ENCODE results near the gene SMTN. TPM values are rescaled to one million over a fixed set of nuclear protein-coding genes. Genes with fewer than 3 reads are reported as not detected.

Gene SMTN
- total and polyA plus RNA-seq, 3 experiments from 2014 or later: 0.98 to 14.7 (median 13.2) TPM

- H3K9me3 Mint-ChIP-seq: no peaks in the 10 kb centered on the region
- CTCF ChIA-PET: interaction anchor here (1.4 kb wide), 1 partner anchor 14 kb away, joined by 3 read pairs; the partner anchor contains the start of gene SELENOM
- no peaks in the 10 kb centered on the region for H3K4me1 ChIP-seq (ENCODE audit: insufficient read depth, low read length)
- H3K27ac ChIP-seq (ENCODE audit: low read depth, low read length): no peak overlapping the region
- DNase-seq: no peak
- no peaks in the 10 kb centered on the region for H3K27me3 Mint-ChIP-seq
- no peaks in the 10 kb centered on the region for H3K27me3 ChIP-seq (ENCODE audit: insufficient read depth, low read length, poor library complexity, severe bottlenecking)
- no peaks in the 10 kb centered on the region for H3K4me1 Mint-ChIP-seq
- H3K36me3 Mint-ChIP-seq: no peaks in the 10 kb centered on the region
- H3K36me3 ChIP-seq (ENCODE audit: insufficient read depth, low read length): no peaks in the 10 kb centered on the region
- no peak overlapping the region for H3K27ac Mint-ChIP-seq
- no peak overlapping the region for H3K4me3 ChIP-seq (ENCODE audit: low read length)
- no peaks in the 10 kb centered on the region for H3K9me3 ChIP-seq (ENCODE audit: low read length)
- no peak overlapping the region for H3K4me3 Mint-ChIP-seq
- POLR2A ChIA-PET: no interaction called here
Measured at GRCh38 chr22:31121403-31121802, 40.3 kb downstream of the SMTN start.

- POLR2A ChIA-PET: no interaction called here
- CTCF ChIA-PET: no interaction called here
- Histone ChIP-seq H3K4me1 (ENCODE audit: insufficient read depth, low read length) (no peaks in the 10 kb centered on the region), H3K36me3 (ENCODE audit: insufficient read depth, low read length) (no peaks in the 10 kb centered on the region), H3K27me3 (ENCODE audit: insufficient read depth, low read length, poor library complexity, severe bottlenecking) (no peaks in the 10 kb centered on the region), H3K9me3 (ENCODE audit: low read length) (no peaks in the 10 kb centered on the region), H3K27ac (ENCODE audit: low read depth, low read length) (no peak overlapping the region), H3K4me3 (ENCODE audit: low read length) (no peak overlapping the region)
- no peaks in the 10 kb centered on the region for H3K36me3 Mint-ChIP-seq
- H3K9me3 Mint-ChIP-seq: no peaks in the 10 kb centered on the region
- H3K4me3 Mint-ChIP-seq: no peak overlapping the region
- no peak for DNase-seq
- peak overlapping the region in 1 of 8 donors; percentile 82 for H3K27ac Mint-ChIP-seq
- peaks cover 0 to under 1% of the 10 kb centered on the region in 2 donors for H3K27me3 Mint-ChIP-seq
- no peaks in the 10 kb centered on the region for H3K4me1 Mint-ChIP-seq
Measured at GRCh38 chr22:31122196-31122531, 41.0 kb downstream of the SMTN start.

- CTCF ChIA-PET: no interaction called here
- Mint-ChIP-seq H3K36me3 (no peaks in the 10 kb centered on the region), H3K27ac (peak within 1 kb of the TSS in 1 of 8 donors; percentile 82), H3K9me3 (no peaks in the 10 kb centered on the region), H3K4me1 (no peaks in the 10 kb centered on the region), H3K27me3 (peaks cover 4% of the 10 kb centered on the region in 2 donors), H3K4me3 (no peak within 1 kb of the TSS)
- POLR2A ChIA-PET: no interaction called here
- no peaks in the 10 kb centered on the region for H3K36me3 ChIP-seq (ENCODE audit: insufficient read depth, low read length)
- H3K4me3 ChIP-seq (ENCODE audit: low read length): no peak within 1 kb of the TSS
- H3K27ac ChIP-seq (ENCODE audit: low read depth, low read length): peak within 1 kb of the TSS; percentile 43
- no peak for DNase-seq
- H3K4me1 ChIP-seq (ENCODE audit: insufficient read depth, low read length): no peaks in the 10 kb centered on the region
- no peaks in the 10 kb centered on the region for H3K27me3 ChIP-seq (ENCODE audit: insufficient read depth, low read length, poor library complexity, severe bottlenecking)
- no peaks in the 10 kb centered on the region for H3K9me3 ChIP-seq (ENCODE audit: low read length)
Measured at GRCh38 chr22:31122532-31123291, 41.6 kb downstream of the SMTN start, which contains the start of gene INPP5J. TSS of gene INPP5J (plus strand) at chr22:31122966. CDS start at chr22:31123015, 49 bp downstream.

- Mint-ChIP-seq H3K4me3 (no peak overlapping the region), H3K27ac (no peak overlapping the region), H3K4me1 (no peaks in the 10 kb centered on the region), H3K36me3 (no peaks in the 10 kb centered on the region), H3K27me3 (peaks cover 4 to 10% of the 10 kb centered on the region in 2 donors), H3K9me3 (no peaks in the 10 kb centered on the region)
- H3K9me3 ChIP-seq (ENCODE audit: low read length): no peaks in the 10 kb centered on the region
- ChIA-PET CTCF (no interaction called here), POLR2A (no interaction called here)
- no peak overlapping the region for H3K4me3 ChIP-seq (ENCODE audit: low read length)
- DNase-seq: no peak
- no peaks in the 10 kb centered on the region for H3K27me3 ChIP-seq (ENCODE audit: insufficient read depth, low read length, poor library complexity, severe bottlenecking)
- peak overlapping the region; percentile 43 for H3K27ac ChIP-seq (ENCODE audit: low read depth, low read length)
- no peaks in the 10 kb centered on the region for H3K4me1 ChIP-seq (ENCODE audit: insufficient read depth, low read length)
- no peaks in the 10 kb centered on the region for H3K36me3 ChIP-seq (ENCODE audit: insufficient read depth, low read length)
Measured at GRCh38 chr22:31123292-31123602, 42.1 kb downstream of the SMTN start.

- Mint-ChIP-seq H3K4me3 (no peak overlapping the region), H3K36me3 (no peaks in the 10 kb centered on the region), H3K27ac (peak overlapping the region in 1 of 8 donors; percentile 37), H3K27me3 (peaks cover 4 to 13% of the 10 kb centered on the region in 2 donors), H3K4me1 (no peaks in the 10 kb centered on the region), H3K9me3 (no peaks in the 10 kb centered on the region)
- Histone ChIP-seq H3K9me3 (ENCODE audit: low read length) (no peaks in the 10 kb centered on the region), H3K27me3 (ENCODE audit: insufficient read depth, low read length, poor library complexity, severe bottlenecking) (no peaks in the 10 kb centered on the region), H3K4me3 (ENCODE audit: low read length) (no peak overlapping the region), H3K4me1 (ENCODE audit: insufficient read depth, low read length) (no peaks in the 10 kb centered on the region), H3K36me3 (ENCODE audit: insufficient read depth, low read length) (no peaks in the 10 kb centered on the region), H3K27ac (ENCODE audit: low read depth, low read length) (no peak overlapping the region)
- ChIA-PET CTCF (no interaction called here), POLR2A (no interaction called here)
- no peak for DNase-seq
Measured at GRCh38 chr22:31124290-31124689, 43.2 kb downstream of the SMTN start.

GRCh38 chr22:31124811-31125465, 43.8 kb downstream of the SMTN start:
- Histone ChIP-seq H3K4me3 (ENCODE audit: low read length) (no peak overlapping the region), H3K4me1 (ENCODE audit: insufficient read depth, low read length) (no peaks in the 10 kb centered on the region), H3K36me3 (ENCODE audit: insufficient read depth, low read length) (no peaks in the 10 kb centered on the region), H3K9me3 (ENCODE audit: low read length) (no peaks in the 10 kb centered on the region), H3K27me3 (ENCODE audit: insufficient read depth, low read length, poor library complexity, severe bottlenecking) (no peaks in the 10 kb centered on the region), H3K27ac (ENCODE audit: low read depth, low read length) (no peak overlapping the region)
- no peaks in the 10 kb centered on the region for H3K4me1 Mint-ChIP-seq
- no peak overlapping the region for H3K27ac Mint-ChIP-seq
- H3K36me3 Mint-ChIP-seq: no peaks in the 10 kb centered on the region
- ChIA-PET POLR2A (no interaction called here), CTCF (no interaction called here)
- no peak overlapping the region for H3K4me3 Mint-ChIP-seq
- H3K27me3 Mint-ChIP-seq: peaks cover 4 to 13% of the 10 kb centered on the region in 2 donors
- no peak for DNase-seq
- H3K9me3 Mint-ChIP-seq: no peaks in the 10 kb centered on the region

GRCh38 chr22:31125521-31126117, 44.5 kb downstream of the SMTN start:
- Histone ChIP-seq H3K4me3 (ENCODE audit: low read length) (no peak overlapping the region), H3K27me3 (ENCODE audit: insufficient read depth, low read length, poor library complexity, severe bottlenecking) (no peaks in the 10 kb centered on the region), H3K9me3 (ENCODE audit: low read length) (no peaks in the 10 kb centered on the region), H3K36me3 (ENCODE audit: insufficient read depth, low read length) (no peaks in the 10 kb centered on the region), H3K4me1 (ENCODE audit: insufficient read depth, low read length) (no peaks in the 10 kb centered on the region), H3K27ac (ENCODE audit: low read depth, low read length) (no peak overlapping the region)
- peak overlapping the region in 1 of 8 donors; percentile 74 for H3K27ac Mint-ChIP-seq
- peaks cover 4 to 13% of the 10 kb centered on the region in 2 donors for H3K27me3 Mint-ChIP-seq
- POLR2A ChIA-PET: no interaction called here
- no peak for DNase-seq
- H3K4me3 Mint-ChIP-seq: no peak overlapping the region
- no peaks in the 10 kb centered on the region for H3K4me1 Mint-ChIP-seq
- no peaks in the 10 kb centered on the region for H3K36me3 Mint-ChIP-seq
- CTCF ChIA-PET: no interaction called here
- no peaks in the 10 kb centered on the region for H3K9me3 Mint-ChIP-seq

- no peaks in the 10 kb centered on the region for H3K36me3 Mint-ChIP-seq
- DNase-seq: no peak
- peaks cover 4 to 13% of the 10 kb centered on the region in 2 donors for H3K27me3 Mint-ChIP-seq
- no peaks in the 10 kb centered on the region for H3K9me3 Mint-ChIP-seq
- no peaks in the 10 kb centered on the region for H3K4me1 Mint-ChIP-seq
- Histone ChIP-seq H3K27me3 (ENCODE audit: insufficient read depth, low read length, poor library complexity, severe bottlenecking) (no peaks in the 10 kb centered on the region), H3K9me3 (ENCODE audit: low read length) (no peaks in the 10 kb centered on the region), H3K4me3 (ENCODE audit: low read length) (no peak overlapping the region), H3K4me1 (ENCODE audit: insufficient read depth, low read length) (no peaks in the 10 kb centered on the region), H3K36me3 (ENCODE audit: insufficient read depth, low read length) (no peaks in the 10 kb centered on the region), H3K27ac (ENCODE audit: low read depth, low read length) (no peak overlapping the region)
- H3K4me3 Mint-ChIP-seq: no peak overlapping the region
- peak overlapping the region in 1 of 8 donors; percentile 74 for H3K27ac Mint-ChIP-seq
- ChIA-PET POLR2A (no interaction called here), CTCF (no interaction called here)
Measured at GRCh38 chr22:31126128-31126868, 45.2 kb downstream of the SMTN start.

All from CD8-positive, alpha-beta memory T cell (primary cell).